Spleen (tissue), 7 donors: ENCODE measurements around the gene ECT2.

Experiments
- POLR2A ChIP-seq, 3 donors: fragments of 450-650 bp; IDR thresholded peaks; one replicate each; pipeline ENCODE4 v1.5.1; 2017; ENCODE audit warnings: antibody characterized with exemption in 3 of 3, mild to moderate bottlenecking in 1 of 3
- POLR2AphosphoS5 ChIP-seq, 3 donors: sonication (generic); formaldehyde crosslinking; IDR thresholded peaks; one replicate each; pipeline ENCODE4 v1.5.1; 2017; ENCODE audit warnings: antibody characterized with exemption in 3 of 3
- TF ChIP-seq, protein P1 (sequence below), 11 experiments: fragments of 200-600 bp in 7 of 11; fragments of 450-650 bp in 4 of 11; sonication (generic) in 4 of 11; IDR thresholded peaks in 8 of 11; conservative IDR thresholded peaks in 3 of 11; 1 replicate in 7 of 11; 2 replicates in 4 of 11; pipeline versions ENCODE4 v1.4.0 to v1.8.0; 2016 to 2021; ENCODE audit warnings: antibody characterized with exemption in 11 of 11, inconsistent platforms in 4 of 11, mild to moderate bottlenecking in 1 of 11
- donor health status: DM: no; HTN: no; CAD: no; lungs with moderate emphysema.
- donor health status: DM: no; HTN: no; CAD: no.
- donor health status: DM: no; HTN: no; CAD: no.

DNA sequence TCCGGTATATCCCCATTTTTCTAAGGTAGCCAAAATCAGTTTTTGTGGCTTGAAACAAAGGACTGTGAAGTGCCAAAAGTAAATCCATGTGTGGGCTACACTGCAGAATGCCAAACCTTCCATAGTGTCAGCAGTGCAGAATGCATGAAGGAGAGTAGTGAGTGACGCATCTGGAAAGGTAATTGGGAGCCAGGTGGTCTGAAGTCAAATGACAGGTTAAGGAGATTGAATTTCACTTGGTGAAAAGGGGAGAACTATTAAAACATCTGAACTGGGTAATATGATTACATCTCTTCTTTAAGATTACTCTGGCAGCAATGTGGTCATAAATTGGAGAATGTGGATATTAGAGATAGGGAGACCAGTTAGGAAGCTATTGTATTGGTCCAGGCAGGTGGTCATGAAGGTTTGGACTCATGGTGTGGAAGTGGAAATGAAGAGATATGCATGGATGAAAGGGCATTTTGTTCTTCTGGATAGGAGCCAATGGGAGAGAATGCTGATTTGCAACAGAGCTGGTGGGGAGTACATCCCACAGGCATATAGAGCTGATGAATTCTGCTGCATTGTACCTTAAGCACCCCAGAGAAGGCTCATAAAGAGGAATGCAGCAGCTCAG is 118.2 kb downstream of the ECT2 start:
- TF ChIP-seq, protein P1, sequence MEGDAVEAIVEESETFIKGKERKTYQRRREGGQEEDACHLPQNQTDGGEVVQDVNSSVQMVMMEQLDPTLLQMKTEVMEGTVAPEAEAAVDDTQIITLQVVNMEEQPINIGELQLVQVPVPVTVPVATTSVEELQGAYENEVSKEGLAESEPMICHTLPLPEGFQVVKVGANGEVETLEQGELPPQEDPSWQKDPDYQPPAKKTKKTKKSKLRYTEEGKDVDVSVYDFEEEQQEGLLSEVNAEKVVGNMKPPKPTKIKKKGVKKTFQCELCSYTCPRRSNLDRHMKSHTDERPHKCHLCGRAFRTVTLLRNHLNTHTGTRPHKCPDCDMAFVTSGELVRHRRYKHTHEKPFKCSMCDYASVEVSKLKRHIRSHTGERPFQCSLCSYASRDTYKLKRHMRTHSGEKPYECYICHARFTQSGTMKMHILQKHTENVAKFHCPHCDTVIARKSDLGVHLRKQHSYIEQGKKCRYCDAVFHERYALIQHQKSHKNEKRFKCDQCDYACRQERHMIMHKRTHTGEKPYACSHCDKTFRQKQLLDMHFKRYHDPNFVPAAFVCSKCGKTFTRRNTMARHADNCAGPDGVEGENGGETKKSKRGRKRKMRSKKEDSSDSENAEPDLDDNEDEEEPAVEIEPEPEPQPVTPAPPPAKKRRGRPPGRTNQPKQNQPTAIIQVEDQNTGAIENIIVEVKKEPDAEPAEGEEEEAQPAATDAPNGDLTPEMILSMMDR (IDR thresholded peaks at IDR 0.05 in 8 of 11, conservative IDR thresholded peaks at IDR 0.05 in 3 of 11) = no peak
- TF ChIP-seq POLR2A (IDR thresholded peaks at IDR 0.05) = no peak
- TF ChIP-seq POLR2AphosphoS5 (IDR thresholded peaks at IDR 0.05) = no peak
